CD14-positive monocyte (primary cell): ENCODE data around the gene MDFI. TPM values are rescaled to one million over a fixed set of nuclear protein-coding genes. Genes with fewer than 3 reads are reported as not detected.

Experiments
- DNase-seq, 3 donors: peaks; one replicate each; pipeline ENCODE4 v3.0.0-alpha.2; 2011 to 2022
- H2AFZ ChIP-seq: 2 replicates; pipeline ENCODE4 v1.6.0; 2012; ENCODE audit warnings: mild to moderate bottlenecking, low read depth, low read length, inconsistent platforms; ENCODE audit not compliant: insufficient read depth, poor library complexity, severe bottlenecking
- H3K27ac ChIP-seq, 2 donors: 1 replicate in 1 of 2; 2 replicates in 1 of 2; pipeline ENCODE4 v1.5.1; 2012 to 2013; ENCODE audit warnings: low read length in 2 of 2, control low read depth in 1 of 2, inconsistent platforms in 1 of 2, low read depth in 1 of 2, mild to moderate bottlenecking in 1 of 2
- H3K27me3 ChIP-seq, 2 donors: one replicate each; pipeline versions ENCODE4 v1.6.0 to v1.6.1; 2011 to 2013; ENCODE audit warnings: low read length in 2 of 2; ENCODE audit not compliant: control insufficient read depth in 2 of 2, insufficient read depth in 2 of 2
- H3K36me3 ChIP-seq, 2 donors: replicated peaks in 1 of 2; 1 replicate in 1 of 2; 2 replicates in 1 of 2; pipeline versions ENCODE4 v1.5.1 to v1.6.1; 2012 to 2013; ENCODE audit warnings: low read length in 2 of 2, control low read depth in 1 of 2, inconsistent platforms in 1 of 2, mild to moderate bottlenecking in 1 of 2; ENCODE audit not compliant: insufficient read depth in 2 of 2, control insufficient read depth in 1 of 2
- H3K4me1 ChIP-seq, 2 donors: 1 replicate in 1 of 2; 2 replicates in 1 of 2; pipeline versions ENCODE4 v1.5.1 to v1.6.1; 2012 to 2013; ENCODE audit warnings: low read length in 2 of 2, control low read depth in 1 of 2, inconsistent platforms in 1 of 2, mild to moderate bottlenecking in 1 of 2, moderate library complexity in 1 of 2; ENCODE audit not compliant: insufficient read depth in 2 of 2, control insufficient read depth in 1 of 2
- H3K4me2 ChIP-seq: replicated peaks from 2 replicates; pipeline ENCODE3; 2012; ENCODE audit warnings: low read length, moderate library complexity, mild to moderate bottlenecking; ENCODE audit not compliant: poor library complexity, severe bottlenecking; ENCODE audit errors: extremely low read depth
- H3K4me3 ChIP-seq, 3 experiments: fragments of 200-600 bp in 1 of 3; sonication (generic) in 1 of 3; replicated peaks in 1 of 3; 1 replicate in 2 of 3; 2 replicates in 1 of 3; pipeline ENCODE4 v1.5.1; 2011 to 2013; ENCODE audit warnings: low read length in 3 of 3, mild to moderate bottlenecking in 3 of 3, control low read depth in 2 of 3, low read depth in 2 of 3, inconsistent platforms in 1 of 3, moderate library complexity in 1 of 3
- H3K79me2 ChIP-seq: 2 replicates; pipeline ENCODE4 v1.6.0; 2012; ENCODE audit warnings: mild to moderate bottlenecking, control low read depth, inconsistent platforms, low read length, moderate library complexity; ENCODE audit not compliant: insufficient read depth
- H3K9ac ChIP-seq: 2 replicates; pipeline ENCODE4 v1.6.0; 2017; ENCODE audit warnings: low read length, mild to moderate bottlenecking; ENCODE audit not compliant: insufficient read depth, poor library complexity, severe bottlenecking
- H3K9me3 ChIP-seq, 2 donors: replicated peaks in 1 of 2; 1 replicate in 1 of 2; 2 replicates in 1 of 2; pipeline versions ENCODE4 v1.5.1 to v1.6.1; 2012 to 2013; ENCODE audit warnings: low read length in 2 of 2, control low read depth in 1 of 2; ENCODE audit not compliant: control insufficient read depth in 1 of 2, insufficient read depth in 1 of 2
- H4K20me1 ChIP-seq: 2 replicates; pipeline ENCODE4 v1.6.0; 2012; ENCODE audit warnings: mild to moderate bottlenecking, low read length, control low read depth, moderate library complexity; ENCODE audit not compliant: insufficient read depth
- H3K27ac Mint-ChIP-seq, 7 donors: one replicate each; pipeline ENCODE4 v1.8.0; 2020; ENCODE audit warnings: mild to moderate bottlenecking in 7 of 7, mixed read lengths in 7 of 7, moderate library complexity in 6 of 7, inconsistent platforms in 2 of 7
- H3K27me3 Mint-ChIP-seq, 3 donors: one replicate each; pipeline ENCODE4 v1.8.0; 2021 to 2022; ENCODE audit warnings: low read depth in 3 of 3, mild to moderate bottlenecking in 3 of 3, mixed read lengths in 3 of 3, moderate library complexity in 3 of 3, inconsistent platforms in 1 of 3
- H3K36me3 Mint-ChIP-seq, 2 donors: one replicate each; pipeline ENCODE4 v1.8.0; 2020; ENCODE audit warnings: mixed read lengths in 2 of 2, inconsistent platforms in 1 of 2, mild to moderate bottlenecking in 1 of 2
- H3K4me1 Mint-ChIP-seq: one replicate; pipeline ENCODE4 v1.8.0; 2020; ENCODE audit warnings: mild to moderate bottlenecking, mixed read lengths
- H3K4me3 Mint-ChIP-seq, 2 donors: one replicate each; pipeline ENCODE4 v1.8.0; 2020; ENCODE audit warnings: mild to moderate bottlenecking in 2 of 2, mixed read lengths in 2 of 2, moderate library complexity in 1 of 2
- H3K9me3 Mint-ChIP-seq, 7 donors: one replicate each; pipeline ENCODE4 v1.8.0; 2020 to 2022; ENCODE audit warnings: mixed read lengths in 7 of 7, mild to moderate bottlenecking in 6 of 7, moderate library complexity in 6 of 7, inconsistent platforms in 2 of 7
- CTCF ChIP-seq: fragments of 200-600 bp; IDR thresholded peaks from one replicate; pipeline ENCODE4 v1.8.0; 2022; ENCODE audit warnings: antibody characterized with exemption, mild to moderate bottlenecking
- WGBS: methylation state at CpG from one replicate; pipeline ENCODE4 v1.1.5; 2013; ENCODE audit warnings: missing lambda C conversion rate; ENCODE audit not compliant: insufficient coverage; 5-methylcytosine and 5-hydroxymethylcytosine counted together
- intact Hi-C, 2 donors: fragments of 100-400 bp; cut with micrococcal nuclease; formaldehyde crosslinking; loops; one replicate each; pipeline versions ENCODE4 v1.15.0 to v1.15.1; 2023
- polyA plus RNA-seq, 3 donors: library from polyadenylated mRNA; depleted of rRNA in 1 of 3; unstranded in 2 of 3; stranded (reverse) in 1 of 3; fragments of 300-500 nt in 2 of 3; fragments of >200 nt in 1 of 3; fragmentation: Illumina TruSeq in 2 of 3; gene quantifications; 1 replicate in 2 of 3; 2 replicates in 1 of 3; pipeline ENCODE4 v1.2.3, GENCODE V29; 2012 to 2021

Gene MDFI
- polyA plus RNA-seq, 3 donors, result not detected

GRCh38 chr6:41672816-41673703 lies 34.8 kb downstream of the MDFI start:
- H4K20me1 ChIP-seq, result no peaks in the 10 kb centered on the region
- H3K36me3 ChIP-seq, result no peaks in the 10 kb centered on the region
- 97% methylated on average over 11 of the region's 17 CpGs for WGBS
- H3K27me3 Mint-ChIP-seq, result peaks cover 5 to 6% (median 5%) of the 10 kb centered on the region in 3 donors
- H3K27me3 ChIP-seq, result no peaks in the 10 kb centered on the region
- no peaks in the 10 kb centered on the region for H3K36me3 Mint-ChIP-seq
- H3K79me2 ChIP-seq, result no peaks in the 10 kb centered on the region
- no peaks in the 10 kb centered on the region for H3K9me3 ChIP-seq
- H3K4me1 Mint-ChIP-seq, result peaks cover 10% of the 10 kb centered on the region
- no peak overlapping the region for H3K27ac ChIP-seq
- no peak overlapping the region for H2AFZ ChIP-seq
- DNase-seq, result no peak
- H3K4me3 ChIP-seq, result no peak overlapping the region
- H3K4me3 Mint-ChIP-seq, result no peak overlapping the region
- H3K4me2 ChIP-seq, result no peak overlapping the region
- no peak for TF ChIP-seq CTCF
- peaks cover 0 to 5% (median 0%) of the 10 kb centered on the region in 7 donors for H3K9me3 Mint-ChIP-seq
- peaks cover 0 to 5% of the 10 kb centered on the region in 2 donors for H3K4me1 ChIP-seq
- H3K9ac ChIP-seq, result no peak overlapping the region
- no peak overlapping the region for H3K27ac Mint-ChIP-seq
- intact Hi-C loops, result no loop called here

GRCh38 chr6:41673704-41674000 lies 35.4 kb downstream of the MDFI start:
- H3K27me3 ChIP-seq, result no peaks in the 10 kb centered on the region
- WGBS, result 91% methylated on average over 5 of the region's 5 CpGs
- no peak overlapping the region for H2AFZ ChIP-seq

More at GRCh38 chr6:41673704-41674000, 35.4 kb downstream of the MDFI start:
- no peak for DNase-seq
- no peak overlapping the region for H3K4me3 Mint-ChIP-seq
- H3K36me3 Mint-ChIP-seq, result no peaks in the 10 kb centered on the region
- H3K9ac ChIP-seq, result no peak overlapping the region
- no peak overlapping the region for H3K27ac Mint-ChIP-seq
- no peaks in the 10 kb centered on the region for H4K20me1 ChIP-seq
- no peak overlapping the region for H3K4me3 ChIP-seq
- no peaks in the 10 kb centered on the region for H3K36me3 ChIP-seq
- H3K9me3 ChIP-seq, result no peaks in the 10 kb centered on the region
- peaks cover 0 to 5% (median under 1%) of the 10 kb centered on the region in 7 donors for H3K9me3 Mint-ChIP-seq
- intact Hi-C loops, result no loop called here
- H3K4me2 ChIP-seq, result no peak overlapping the region
- peaks cover 10% of the 10 kb centered on the region for H3K4me1 Mint-ChIP-seq
- peaks cover 5 to 6% (median 5%) of the 10 kb centered on the region in 3 donors for H3K27me3 Mint-ChIP-seq
- no peak overlapping the region for H3K27ac ChIP-seq
- peaks cover 0 to 5% of the 10 kb centered on the region in 2 donors for H3K4me1 ChIP-seq
- TF ChIP-seq CTCF, result no peak
- no peaks in the 10 kb centered on the region for H3K79me2 ChIP-seq
